ENCODE measurements around the gene FAM9B.
"Not testable (repeated sequence)": the region's sequence is repeated elsewhere in the genome, so short reads cannot be mapped to it uniquely, and the experiment has no call there.

Gene FAM9B

GRCh38 chrX:9033989-9034388, at the start of gene FAM9B:
FAM9B (minus strand) TSS chrX:9034127; CDS start chrX:9032986, 1,141 bp downstream.
- no peak for DNase-seq (ENCODE audit: low read depth)

GRCh38 chrX:9081271-9081670, 47.3 kb upstream of the FAM9B start:
- DNase-seq (ENCODE audit: low read depth) = no peak

GRCh38 chrX:9074326-9074725, 40.4 kb upstream of the FAM9B start:
- DNase-seq (ENCODE audit: low read depth) = no peak

GRCh38 chrX:9072281-9072680, 38.4 kb upstream of the FAM9B start:
- DNase-seq (ENCODE audit: low read depth) = no peak

- DNase-seq (ENCODE audit: low read depth) = no peak
Observed at GRCh38 chrX:9071031-9071650, 37.2 kb upstream of the FAM9B start.

GRCh38 chrX:9069573-9069972, 35.6 kb upstream of the FAM9B start:
- DNase-seq (ENCODE audit: low read depth) = no peak

GRCh38 chrX:9064694-9065093, 30.8 kb upstream of the FAM9B start:
- DNase-seq (ENCODE audit: low read depth) = no peak

GRCh38 chrX:9062641-9063040, 28.7 kb upstream of the FAM9B start:
- no peak for DNase-seq (ENCODE audit: low read depth)

- no peak for DNase-seq (ENCODE audit: low read depth)
Observed at GRCh38 chrX:9055354-9055753, 21.4 kb upstream of the FAM9B start.

- DNase-seq (ENCODE audit: low read depth) = no peak
Observed at GRCh38 chrX:9052081-9052480, 18.2 kb upstream of the FAM9B start.

GRCh38 chrX:9050331-9050730, 16.4 kb upstream of the FAM9B start:
- DNase-seq (ENCODE audit: low read depth) = no peak

- no peak for DNase-seq (ENCODE audit: low read depth)
Observed at GRCh38 chrX:9048801-9049200, 14.9 kb upstream of the FAM9B start.

- no peak for DNase-seq (ENCODE audit: low read depth)
Observed at GRCh38 chrX:9038244-9038643, 4.3 kb upstream of the FAM9B start.

- no peak for DNase-seq (ENCODE audit: low read depth)
Observed at GRCh38 chrX:9037296-9037695, 3.4 kb upstream of the FAM9B start.

- no peak for DNase-seq (ENCODE audit: low read depth)
Observed at GRCh38 chrX:9033586-9033985, 341 bp downstream of the FAM9B start.

GRCh38 chrX:9033179-9033578, 748 bp downstream of the FAM9B start:
- no peak for DNase-seq (ENCODE audit: low read depth)

- DNase-seq (ENCODE audit: low read depth) = no peak
Observed at GRCh38 chrX:9023293-9023692, 10.6 kb downstream of the FAM9B start.

GRCh38 chrX:9019151-9019550, 14.8 kb downstream of the FAM9B start:
- DNase-seq (ENCODE audit: low read depth) = no peak

- not testable (repeated sequence) for DNase-seq (ENCODE audit: low read depth)
Observed at GRCh38 chrX:9018332-9018731, 15.6 kb downstream of the FAM9B start.

- DNase-seq (ENCODE audit: low read depth) = no peak
Observed at GRCh38 chrX:9003041-9003440, 30.9 kb downstream of the FAM9B start.

GRCh38 chrX:8988446-8988845, 45.5 kb downstream of the FAM9B start:
- DNase-seq (ENCODE audit: low read depth) = no peak

- no peak for DNase-seq (ENCODE audit: low read depth)
Observed at GRCh38 chrX:8987672-8988250, 46.2 kb downstream of the FAM9B start.

- DNase-seq (ENCODE audit: low read depth) = no peak
Observed at GRCh38 chrX:8984231-8984630, 49.7 kb downstream of the FAM9B start.

GRCh38 chrX:8981723-8982122, 52.2 kb downstream of the FAM9B start:
- no peak for DNase-seq (ENCODE audit: low read depth)
